A673 (cell line): Measurements from ENCODE around the gene STIM1. TPM values are rescaled to one million over a fixed set of nuclear protein-coding genes. Genes with fewer than 3 reads are reported as not detected.

ENCODE experiments used
- BruUV-seq: library from RNA; stranded (reverse); fragments of 400-500 nt; replicated peaks from 2 replicates; lab custom pipeline; 2021; lab: Mats Ljungman, UMichigan
- CTCF ChIA-PET: fragments of 300-600 bp; sonication (Branson Sonifier 250); formaldehyde crosslinking; loops from one replicate; lab custom pipeline; 2022; ENCODE audit warnings: antibody characterized with exemption; lab: Charles Lee
- POLR2A ChIA-PET: fragments of 300-600 bp; sonication (Branson Sonifier 250); formaldehyde crosslinking; loops from one replicate; lab custom pipeline; 2022; ENCODE audit warnings: antibody characterized with exemption; ENCODE audit not compliant: low non-redundant PET; lab: Charles Lee
- DNase-seq: peaks from one replicate; pipeline ENCODE4 v3.0.0-alpha.2; 2015; ENCODE audit warnings: low spot score
- H3K27ac ChIP-seq: fragments of 200-600 bp; sonication (generic); 2 replicates; pipeline ENCODE4 v1.5.1; 2016; ENCODE audit warnings: mixed run types, low read depth, mild to moderate bottlenecking, mixed read lengths, antibody characterized with exemption, low read length; ENCODE audit not compliant: poor library complexity, severe bottlenecking
- H3K27me3 ChIP-seq: fragments of 200-600 bp; sonication (generic); replicated peaks from 2 replicates; pipeline ENCODE4 v1.6.1; 2017; ENCODE audit warnings: mixed run types, low read depth, mild to moderate bottlenecking, mixed read lengths, antibody characterized with exemption, low read length; ENCODE audit not compliant: insufficient read depth, poor library complexity
- H3K36me3 ChIP-seq: fragments of 200-600 bp; sonication (generic); 2 replicates; pipeline ENCODE4 v1.6.1; 2016; ENCODE audit warnings: mixed run types, mild to moderate bottlenecking, mixed read lengths, antibody characterized with exemption, low read length; ENCODE audit not compliant: insufficient read depth, poor library complexity, severe bottlenecking
- H3K4me1 ChIP-seq: fragments of 200-600 bp; sonication (generic); 2 replicates; pipeline ENCODE4 v1.6.1; 2017; ENCODE audit warnings: mixed run types, mild to moderate bottlenecking, mixed read lengths, antibody characterized with exemption, low read length; ENCODE audit not compliant: insufficient read depth, poor library complexity, severe bottlenecking
- H3K4me3 ChIP-seq: fragments of 200-600 bp; sonication (generic); 2 replicates; pipeline ENCODE4 v1.5.1; 2016; ENCODE audit warnings: low read depth, mixed run types, mild to moderate bottlenecking, mixed read lengths, low read length; ENCODE audit not compliant: poor library complexity, severe bottlenecking
- H3K9me3 ChIP-seq: fragments of 200-600 bp; sonication (generic); 2 replicates; pipeline ENCODE4 v1.6.1; 2016; ENCODE audit warnings: mixed run types, low read depth, mild to moderate bottlenecking, mixed read lengths, antibody characterized with exemption, low read length; ENCODE audit not compliant: poor library complexity, severe bottlenecking
- CTCF ChIP-seq: fragments of 300-800, 200-600 bp; sonication (generic); conservative IDR thresholded peaks from 2 replicates; pipeline ENCODE4 v1.5.1; 2017; ENCODE audit warnings: low read depth, mild to moderate bottlenecking, antibody characterized with exemption, low read length, moderate library complexity, mixed read lengths
- EZH2 ChIP-seq: fragments of 200-600 bp; sonication (generic); IDR thresholded peaks from 2 replicates; pipeline ENCODE4 v1.6.1; 2017; ENCODE audit warnings: borderline replicate concordance, low read depth, mild to moderate bottlenecking, mixed read lengths, antibody characterized with exemption, low read length; ENCODE audit not compliant: poor library complexity, severe bottlenecking
- intact Hi-C: fragments of 100-400 bp; cut with micrococcal nuclease; formaldehyde crosslinking; loops from one replicate; pipeline ENCODE4 v1.10.0; 2022; ENCODE audit not compliant: unreplicated experiment
- total RNA-seq: library from RNA; stranded (reverse); gene quantifications from 2 replicates; pipeline ENCODE4 v1.2.3, GENCODE V29; 2021

Gene STIM1
- total RNA-seq, 1 experiment from 2014 or later = 14.2 TPM

GRCh38 chr11:4086575-4087353 lies 231.3 kb downstream of the STIM1 start:
- Histone ChIP-seq H3K4me3 (no peak overlapping the region), H3K27me3 (no peaks in the 10 kb centered on the region), H3K36me3 (no peaks in the 10 kb centered on the region), H3K9me3 (no peaks in the 10 kb centered on the region), H3K27ac (no peak overlapping the region), H3K4me1 (no peaks in the 10 kb centered on the region)
- intact Hi-C loops = no loop called here
- POLR2A ChIA-PET = no interaction called here
- DNase-seq = no peak
- TF ChIP-seq CTCF = no peak
- TF ChIP-seq EZH2 = no peak
- CTCF ChIA-PET = no interaction called here
- no TSS peak for BruUV-seq

- Histone ChIP-seq H3K4me1 (no peaks in the 10 kb centered on the region), H3K36me3 (no peaks in the 10 kb centered on the region), H3K4me3 (no peak overlapping the region), H3K27ac (no peak overlapping the region), H3K27me3 (no peaks in the 10 kb centered on the region), H3K9me3 (no peaks in the 10 kb centered on the region)
- intact Hi-C loops = no loop called here
- ChIA-PET CTCF (no interaction called here), POLR2A (no interaction called here)
- no peak for DNase-seq
- TF ChIP-seq EZH2 (no peak), CTCF (no peak)
- no TSS peak for BruUV-seq
These were observed 232.1 kb downstream of the STIM1 start for GRCh38 chr11:4087551-4087950.

- no peaks in the 10 kb centered on the region for H3K9me3 ChIP-seq
- DNase-seq = no peak
- POLR2A ChIA-PET = no interaction called here
- TF ChIP-seq EZH2 (no peak), CTCF (no peak)
- no peaks in the 10 kb centered on the region for H3K36me3 ChIP-seq
- no peak overlapping the region for H3K4me3 ChIP-seq
- CTCF ChIA-PET = no interaction called here
- no peak overlapping the region for H3K27ac ChIP-seq
- H3K4me1 ChIP-seq = no peaks in the 10 kb centered on the region
- no TSS peak for BruUV-seq
- H3K27me3 ChIP-seq = no peaks in the 10 kb centered on the region
- intact Hi-C loops = no loop called here
These were observed 234.8 kb downstream of the STIM1 start for GRCh38 chr11:4090258-4090657.
